GM21786 (cell line): ENCODE measurements around the gene GPR153.
"Not testable (repeated sequence)": the region's sequence is repeated elsewhere in the genome, so short reads cannot be mapped to it uniquely, and the experiment has no call there.

Source experiments
- ATAC-seq: cut with Tn5 transposase; IDR thresholded peaks from one replicate; pipeline ENCODE4 v1.9.1; 2021; ENCODE audit not compliant: unreplicated experiment

The GPR153 gene

DNA sequence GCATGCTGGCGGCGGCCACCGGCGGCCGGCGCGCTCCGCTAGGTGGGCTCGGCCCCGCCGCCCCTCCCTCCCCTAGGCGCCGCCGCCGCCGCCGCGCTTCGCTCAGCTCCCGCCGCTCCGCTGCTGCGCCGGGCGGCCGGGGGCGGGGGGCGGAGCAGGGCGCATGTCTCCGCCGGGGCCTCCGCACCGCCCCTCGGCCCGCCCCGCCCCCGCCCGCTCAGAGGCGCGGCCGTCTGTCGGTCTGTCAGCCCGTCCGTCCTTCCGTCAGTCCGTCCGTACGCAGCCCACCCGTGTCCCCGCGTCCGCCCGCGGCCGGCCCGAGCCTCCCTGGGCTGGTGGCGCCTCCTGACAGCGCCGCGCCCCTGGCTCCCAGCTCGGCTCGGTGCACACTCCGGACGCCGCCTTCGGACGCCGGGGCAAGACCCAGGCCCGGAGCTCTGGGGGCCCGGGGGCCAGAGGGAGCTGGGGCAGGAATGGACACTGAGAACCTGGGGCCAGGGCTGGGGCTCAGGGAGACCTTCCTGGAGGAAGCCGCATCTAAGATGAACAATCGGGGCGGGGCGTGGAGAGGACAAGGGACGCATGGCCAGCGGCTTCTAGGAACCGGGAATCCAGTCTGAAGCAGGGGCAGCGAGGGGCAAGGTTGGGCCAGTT lies at the start of gene GPR153:
Gene GPR153 (minus strand): TSS at position 138 of the 654 bp plus-strand sequence. CDS start 6,193 bp downstream, outside the sequence.
- no peak for ATAC-seq

DNA sequence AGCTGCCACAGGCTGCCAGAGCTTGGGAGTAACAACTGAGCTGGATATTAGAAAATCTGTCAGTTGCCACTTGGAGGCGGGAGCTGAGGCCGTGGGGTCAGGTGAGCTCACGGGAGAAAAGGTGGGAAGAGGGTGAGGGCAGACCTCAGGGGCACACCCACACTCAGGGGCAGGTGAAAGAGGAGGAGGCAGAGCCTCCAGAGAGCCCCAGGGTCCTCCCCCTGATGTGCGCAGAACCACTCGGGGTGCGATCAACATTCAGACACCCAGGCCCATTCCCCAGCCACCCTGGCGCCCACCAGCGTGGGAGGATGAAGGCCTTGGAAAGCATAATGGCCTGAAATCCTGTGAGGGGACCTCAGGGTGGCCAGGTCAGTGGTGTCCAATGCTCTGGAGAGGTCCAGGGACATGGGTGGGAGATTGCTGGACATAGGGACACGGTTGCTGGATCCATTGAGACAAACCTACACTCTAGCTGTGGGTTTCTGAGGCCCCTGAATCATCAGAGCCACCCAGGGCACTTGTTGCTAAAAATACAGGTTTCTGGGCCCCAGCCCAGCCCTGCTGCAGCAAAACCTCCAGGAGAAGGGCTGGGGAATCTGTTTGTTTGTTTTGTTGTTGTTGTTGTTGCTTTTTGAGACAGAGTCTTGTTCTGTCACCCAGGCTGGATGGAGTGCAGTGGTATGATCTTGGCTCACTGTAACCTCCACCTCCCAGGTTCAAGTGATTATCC lies 49.4 kb upstream of the GPR153 start:
- ATAC-seq: no peak

GRCh38 chr1:6309564-6309963 lies 48.7 kb upstream of the GPR153 start:
- ATAC-seq: no peak

GRCh38 chr1:6308449-6308848 lies 47.6 kb upstream of the GPR153 start:
- no peak for ATAC-seq

DNA sequence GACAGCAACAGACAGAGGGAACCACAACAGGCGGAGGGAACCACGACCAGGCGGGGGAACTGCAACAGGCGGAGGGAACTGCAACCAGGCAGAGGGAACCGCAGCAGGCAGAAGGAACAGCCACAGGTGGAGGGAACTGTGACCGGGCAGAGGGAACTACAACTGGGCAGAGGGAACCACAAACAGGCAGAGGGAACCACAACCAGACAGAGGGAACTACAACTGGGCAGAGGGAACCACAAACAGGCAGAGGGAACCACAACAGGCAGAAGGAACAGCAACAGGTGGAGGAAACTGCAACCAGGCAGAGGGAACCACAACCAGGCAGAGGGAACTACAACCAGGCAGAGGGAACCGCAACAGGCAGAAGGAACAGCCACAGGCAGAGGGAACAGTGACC lies 46.8 kb upstream of the GPR153 start:
- ATAC-seq: not testable (repeated sequence)

DNA sequence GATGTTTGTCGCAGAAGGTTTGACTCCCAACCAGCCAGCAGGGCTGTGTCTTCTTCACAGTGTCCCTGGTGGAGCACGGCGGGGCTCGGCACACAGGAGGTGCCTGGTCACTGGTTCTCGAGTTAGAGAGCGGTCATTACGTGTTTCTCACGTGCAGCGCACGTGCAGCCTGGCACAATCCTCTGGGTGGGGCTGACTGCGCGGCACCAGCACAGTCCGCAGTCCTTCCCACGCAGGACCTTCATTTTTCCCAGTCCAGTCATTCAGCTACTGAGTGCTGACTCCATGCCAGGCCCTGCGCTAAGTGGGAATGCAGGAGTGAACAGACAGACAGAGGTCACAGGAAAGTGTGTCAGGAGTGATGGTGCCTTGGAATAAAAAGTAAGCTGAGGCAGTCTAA lies 46.2 kb upstream of the GPR153 start:
- ATAC-seq: no peak

DNA sequence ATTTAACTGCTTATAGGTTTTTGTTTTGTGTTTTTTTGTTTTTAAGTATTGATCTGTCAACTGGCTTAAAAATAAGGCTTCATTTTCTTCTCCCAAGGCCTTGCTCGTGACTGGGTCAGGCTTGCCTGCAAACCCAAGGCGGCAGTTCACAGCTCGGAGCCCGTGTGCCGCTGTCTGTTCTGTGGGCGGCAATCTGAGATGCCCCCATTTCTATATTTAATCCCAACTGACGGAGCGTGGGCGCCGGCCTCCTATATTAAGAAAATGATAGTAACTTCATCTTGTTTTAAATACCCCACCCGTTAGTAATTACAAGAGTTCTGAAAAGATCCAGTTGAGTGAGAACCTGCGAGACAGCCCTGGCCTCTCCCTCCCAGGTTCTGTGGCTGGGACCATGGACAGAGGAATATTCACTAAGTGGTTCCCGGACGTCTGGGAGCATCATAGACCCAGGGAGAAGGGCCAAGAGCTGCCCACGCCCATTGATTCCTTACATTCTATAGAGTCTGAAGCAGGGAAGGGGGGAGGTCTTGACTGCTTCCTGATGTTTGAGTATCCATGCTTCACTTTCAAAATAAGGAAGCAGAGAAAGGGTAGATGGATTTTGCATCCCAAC lies 42.6 kb upstream of the GPR153 start:
- no peak for ATAC-seq

DNA sequence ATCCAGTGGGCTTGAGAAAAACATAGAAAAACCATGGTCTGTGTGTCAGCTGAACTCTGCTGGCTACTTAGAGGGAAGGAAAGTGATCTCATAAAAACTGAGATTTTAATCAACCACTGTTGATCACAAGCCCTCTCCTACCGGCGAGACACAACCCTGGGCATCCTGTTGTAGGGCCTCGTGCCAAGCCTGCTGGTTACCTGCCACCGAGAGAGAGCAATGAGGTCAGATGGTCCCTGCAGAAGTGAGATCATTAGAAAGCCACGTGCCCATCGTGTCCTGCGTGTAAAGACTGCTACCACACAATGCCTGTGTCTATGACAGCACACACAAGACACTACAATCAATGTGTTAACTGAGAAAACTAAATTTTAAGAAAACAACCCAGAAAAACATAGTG lies 41.7 kb upstream of the GPR153 start:
- ATAC-seq: no peak

DNA sequence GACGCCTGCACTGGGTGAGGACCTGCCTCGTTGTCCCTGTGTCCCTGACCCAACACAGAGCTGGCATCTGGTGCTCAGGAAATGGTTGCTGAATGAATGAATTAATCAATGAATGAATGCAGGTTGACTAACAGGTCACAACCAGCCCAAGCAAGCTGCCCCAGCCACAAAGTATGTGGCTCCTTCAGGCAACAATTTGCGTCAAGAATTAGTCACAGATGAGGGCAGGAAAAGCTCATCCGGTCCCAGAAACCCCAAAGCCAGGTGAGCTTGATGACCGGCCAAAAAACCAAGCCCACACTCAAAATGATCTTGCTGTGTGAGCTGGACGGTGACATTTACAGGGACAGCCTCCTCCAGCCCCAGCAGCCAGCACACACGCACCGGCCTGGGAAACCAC lies 40.6 kb upstream of the GPR153 start:
- ATAC-seq: no peak

DNA sequence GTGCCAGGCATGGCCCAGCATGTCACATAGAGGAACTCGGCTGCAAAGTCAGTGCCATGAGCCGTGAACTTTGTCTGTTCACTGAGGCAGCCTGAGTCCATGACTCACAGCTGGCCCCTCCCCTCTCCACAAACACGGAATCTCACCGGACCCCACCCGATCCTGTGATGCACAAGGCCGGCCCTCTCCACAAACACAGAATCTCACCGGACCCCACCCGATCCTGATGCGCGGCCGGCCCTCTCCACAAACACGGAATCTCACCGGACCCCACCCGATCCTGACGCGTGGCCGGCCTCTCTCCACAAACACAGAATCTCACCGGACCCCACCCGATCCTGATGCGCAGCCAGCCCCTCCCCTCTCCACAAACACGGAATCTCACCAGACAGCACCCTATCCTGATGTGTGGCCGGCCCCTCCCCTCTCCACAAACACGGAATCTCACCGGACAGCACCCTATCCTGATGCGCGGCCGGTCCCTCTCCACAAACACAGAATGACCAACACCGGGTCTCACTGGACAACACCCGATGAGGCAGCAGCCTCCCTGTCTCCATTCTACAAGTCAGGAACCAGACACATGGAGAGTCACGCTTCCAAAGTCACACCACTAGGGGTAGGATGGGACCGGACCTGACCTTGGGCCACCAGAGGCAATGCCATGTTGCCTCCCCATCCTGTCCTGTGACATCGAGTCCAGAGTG lies 39.6 kb upstream of the GPR153 start:
- ATAC-seq: no peak

DNA sequence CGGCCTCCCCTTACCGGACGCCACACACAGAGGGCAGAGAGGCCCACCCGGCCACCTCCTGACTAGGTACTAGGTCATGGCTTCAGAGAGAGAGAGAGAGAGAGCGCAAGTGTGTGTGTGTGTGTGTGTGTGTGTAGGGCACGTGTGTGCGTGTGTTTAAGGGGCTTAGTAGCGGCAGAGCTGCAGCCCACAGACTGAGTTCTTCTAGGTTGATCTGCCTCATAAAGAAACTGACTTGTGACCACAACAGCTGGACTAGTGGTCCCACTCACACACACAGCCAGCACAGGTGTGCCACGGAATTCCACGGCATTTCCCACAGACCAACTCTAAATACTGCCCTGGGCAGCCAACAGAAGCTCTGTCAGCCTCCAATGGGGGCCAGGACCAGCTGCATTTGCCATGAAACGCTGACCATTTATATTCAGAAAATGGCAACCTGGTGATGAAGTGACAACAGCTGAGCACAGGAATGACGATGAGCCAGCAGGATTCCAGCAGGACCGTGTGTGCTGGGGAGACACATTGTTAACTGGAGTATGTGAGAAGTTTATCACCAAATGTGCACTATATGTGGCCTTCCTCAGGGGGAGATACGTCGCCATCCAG lies 38.8 kb upstream of the GPR153 start:
- ATAC-seq: no peak

DNA sequence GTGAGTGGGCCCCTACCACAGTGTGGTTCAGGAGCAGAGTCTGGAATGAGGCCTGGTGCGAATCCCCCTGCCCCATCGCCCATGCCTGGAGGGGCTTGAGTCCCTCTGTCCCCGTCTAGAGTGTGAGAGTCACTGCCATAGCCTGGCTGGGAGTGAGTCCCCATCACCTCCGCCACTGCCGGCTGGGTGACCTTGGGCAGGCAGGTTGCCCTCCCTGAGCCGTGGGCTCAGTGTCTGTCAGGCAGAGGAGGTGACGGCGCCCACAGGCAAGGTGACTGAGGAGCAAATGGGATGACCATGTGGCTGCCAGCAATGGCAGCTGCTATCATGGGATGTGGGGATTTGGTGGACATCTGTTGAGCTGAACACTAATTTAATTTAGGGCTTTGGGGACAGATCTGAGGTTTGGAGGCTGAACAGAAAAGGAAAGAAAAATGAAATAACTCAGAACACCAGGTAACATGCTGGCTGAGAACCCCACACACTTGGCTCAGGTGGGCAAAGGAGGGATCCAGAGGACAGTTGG lies 38.1 kb upstream of the GPR153 start:
- ATAC-seq: no peak

DNA sequence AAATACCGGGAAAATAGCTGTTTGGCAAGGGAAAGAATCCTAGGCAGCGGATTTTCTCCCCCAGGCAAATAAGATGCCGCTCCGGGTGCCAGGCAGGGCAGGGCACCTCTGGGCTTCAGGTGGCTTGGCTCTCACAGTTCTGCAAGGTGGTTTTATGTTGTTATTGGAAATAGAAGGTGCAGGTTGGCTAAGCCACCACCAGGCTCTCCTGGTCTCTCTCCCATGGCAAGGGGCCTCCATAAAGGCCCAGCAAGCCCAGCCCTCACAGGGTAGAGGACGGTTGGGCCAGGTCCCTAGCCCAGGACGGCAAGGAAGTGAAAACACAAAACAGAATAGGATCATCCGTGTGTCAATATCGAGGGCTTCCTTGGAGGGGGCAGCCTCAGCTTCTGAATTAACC lies 37.6 kb upstream of the GPR153 start:
- ATAC-seq: no peak

DNA sequence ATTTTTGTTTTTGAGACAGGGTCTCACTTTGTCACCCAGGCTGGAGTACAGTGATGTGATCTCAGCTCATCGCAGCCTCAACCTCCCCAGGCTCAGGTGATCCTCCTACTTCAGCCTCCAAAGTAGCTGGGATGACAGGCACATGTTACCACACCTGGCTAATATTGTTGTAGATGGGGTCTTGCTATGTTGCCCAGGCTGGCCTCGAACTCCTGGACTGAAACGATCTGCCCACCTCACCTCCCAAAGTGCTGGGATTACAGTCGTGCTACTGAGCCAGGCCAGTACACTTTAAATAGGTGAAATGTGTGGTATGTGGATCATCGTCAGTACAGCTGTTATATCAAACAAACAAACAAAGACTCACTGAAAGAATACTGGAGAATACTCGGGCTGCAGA lies 35.0 kb upstream of the GPR153 start:
- ATAC-seq: no peak

GRCh38 chr1:6294890-6295556 lies 34.1 kb upstream of the GPR153 start:
- no peak for ATAC-seq

- ATAC-seq: no peak
These were observed 33.4 kb upstream of the GPR153 start for GRCh38 chr1:6294080-6294889.

DNA sequence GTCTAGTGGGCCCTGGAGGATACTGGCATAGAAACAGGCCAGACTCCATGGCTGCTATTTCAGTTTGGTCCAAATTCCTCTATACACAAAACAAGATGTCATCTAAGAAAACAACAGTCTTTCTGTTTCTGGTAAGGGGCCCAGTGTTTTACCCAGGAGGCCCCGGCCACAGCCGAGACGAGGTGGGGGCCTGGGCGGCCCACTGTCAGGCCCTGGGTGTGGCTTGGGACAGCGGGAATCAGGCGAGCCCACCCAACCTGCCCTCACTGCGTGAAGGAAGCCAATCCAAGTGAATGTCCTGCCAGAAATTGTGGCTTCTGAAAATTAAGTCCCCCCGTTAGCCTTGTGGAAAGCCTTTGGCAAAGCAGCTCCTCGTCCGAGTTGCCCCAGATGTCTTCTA lies 31.2 kb upstream of the GPR153 start:
- ATAC-seq: no peak

GRCh38 chr1:6288665-6289064 lies 27.8 kb upstream of the GPR153 start:
- no peak for ATAC-seq

GRCh38 chr1:6288026-6288425 lies 27.1 kb upstream of the GPR153 start:
- no peak for ATAC-seq

GRCh38 chr1:6287431-6287886 lies 26.6 kb upstream of the GPR153 start:
- no peak for ATAC-seq
